ENCODE results near the gene CREBZF. TPM values are rescaled to one million over a fixed set of nuclear protein-coding genes. Genes with fewer than 3 reads are reported as not detected.

The CREBZF gene
- total RNA-seq, 1 experiment from 2014 or later = 54.6 TPM

GRCh38 chr11:85699957-85700741, 35.2 kb upstream of the CREBZF start:
- ChIA-PET CTCF (no interaction called here), POLR2A (interaction anchor here (0.7 kb wide), 1 partner anchor 155 kb away, joined by 3 read pairs; the partner anchor contains the start of gene CCDC83)
- DNase-seq (ENCODE audit: low spot score) (no peak), ATAC-seq (no peak)
- H3K9me3 Mint-ChIP-seq = no peaks in the 10 kb centered on the region
- peaks cover 13% of the 10 kb centered on the region for H3K4me1 Mint-ChIP-seq
- H3K4me3 Mint-ChIP-seq = no peak overlapping the region
- no peak overlapping the region for H3K27ac Mint-ChIP-seq
- H3K27me3 Mint-ChIP-seq (ENCODE audit: low read depth) = no peaks in the 10 kb centered on the region
- no peak for TF ChIP-seq GTF2I (CRISPR knock-in tag; conservative IDR thresholded peaks at IDR 0.05)
- TF ChIP-seq ZNF532 (CRISPR knock-in tag; IDR thresholded peaks at IDR 0.05; ENCODE audit: borderline replicate concordance) = no peak
- TF ChIP-seq ZNF671 (CRISPR knock-in tag; IDR thresholded peaks at IDR 0.05) = no peak
- TF ChIP-seq MYBL2 (CRISPR knock-in tag; IDR thresholded peaks at IDR 0.05) = no peak
- no peaks in the 10 kb centered on the region for H3K36me3 Mint-ChIP-seq

- DNase-seq (ENCODE audit: low spot score) = no peak
- Mint-ChIP-seq H3K36me3 (no peaks in the 10 kb centered on the region), H3K27me3 (ENCODE audit: low read depth) (no peaks in the 10 kb centered on the region), H3K4me1 (peaks cover 13% of the 10 kb centered on the region), H3K27ac (no peak overlapping the region), H3K9me3 (no peaks in the 10 kb centered on the region), H3K4me3 (no peak overlapping the region)
- ChIA-PET CTCF (interaction anchor here (1.1 kb wide), 1 partner anchor 156 kb away, joined by 3 read pairs; no protein-coding TSS in a partner anchor), POLR2A (interaction anchor here (0.5 kb wide), 1 partner anchor 1430 kb away, joined by 4 read pairs; no protein-coding TSS in a partner anchor)
- ATAC-seq = no peak
- no peak for TF ChIP-seq MAX (CRISPR knock-in tag; IDR thresholded peaks at IDR 0.05)
- no peak for TF ChIP-seq MLX (CRISPR knock-in tag; IDR thresholded peaks at IDR 0.05)
- no peak for TF ChIP-seq ATF3 (CRISPR knock-in tag; conservative IDR thresholded peaks at IDR 0.05)
- TF ChIP-seq ZNF219 (CRISPR knock-in tag; IDR thresholded peaks at IDR 0.05; ENCODE audit: borderline replicate concordance) = no peak
- no peak for TF ChIP-seq MXD4 (CRISPR knock-in tag; IDR thresholded peaks at IDR 0.05; ENCODE audit: borderline replicate concordance)
- no peak for TF ChIP-seq NR1H2 (CRISPR knock-in tag; IDR thresholded peaks at IDR 0.05)
- TF ChIP-seq ARID4B (CRISPR knock-in tag; IDR thresholded peaks at IDR 0.05; ENCODE audit: borderline replicate concordance) = no peak
- TF ChIP-seq CDX4 (CRISPR knock-in tag; IDR thresholded peaks at IDR 0.05; ENCODE audit: borderline replicate concordance) = no peak
- TF ChIP-seq ERG (CRISPR knock-in tag; IDR thresholded peaks at IDR 0.05) = no peak
- no peak for TF ChIP-seq ZNF396 (CRISPR knock-in tag; IDR thresholded peaks at IDR 0.05; ENCODE audit: borderline replicate concordance)
- TF ChIP-seq NR3C1 (CRISPR knock-in tag; conservative IDR thresholded peaks at IDR 0.05; ENCODE audit: low read depth) = no peak
- no peak for TF ChIP-seq PREB (CRISPR knock-in tag; IDR thresholded peaks at IDR 0.05; ENCODE audit: borderline replicate concordance)
- no peak for TF ChIP-seq ATF1 (CRISPR knock-in tag; IDR thresholded peaks at IDR 0.05)
- no peak for TF ChIP-seq CREM (CRISPR knock-in tag; IDR thresholded peaks at IDR 0.05)
Observed at GRCh38 chr11:85698195-85698594, 33.3 kb upstream of the CREBZF start.
